Measurements from ENCODE around the gene QKI.

- TF ChIP-seq CTCF (IDR thresholded peaks at IDR 0.05): no peak
- TF ChIP-seq POLR2A (IDR thresholded peaks at IDR 0.05): no peak
Measured at GRCh38 chr6:163586888-163587287, 172.4 kb downstream of the QKI start.
